NCI-H1694 (cell line): ENCODE data around the gene FGL2.
"Not testable (repeated sequence)": the region's sequence is repeated elsewhere in the genome, so short reads cannot be mapped to it uniquely, and the experiment has no call there.

ENCODE experiments used
- DNase-seq: peaks from one replicate; lab custom pipeline; 2025; lab: John Stamatoyannopoulos, UW

FGL2 gene

DNA sequence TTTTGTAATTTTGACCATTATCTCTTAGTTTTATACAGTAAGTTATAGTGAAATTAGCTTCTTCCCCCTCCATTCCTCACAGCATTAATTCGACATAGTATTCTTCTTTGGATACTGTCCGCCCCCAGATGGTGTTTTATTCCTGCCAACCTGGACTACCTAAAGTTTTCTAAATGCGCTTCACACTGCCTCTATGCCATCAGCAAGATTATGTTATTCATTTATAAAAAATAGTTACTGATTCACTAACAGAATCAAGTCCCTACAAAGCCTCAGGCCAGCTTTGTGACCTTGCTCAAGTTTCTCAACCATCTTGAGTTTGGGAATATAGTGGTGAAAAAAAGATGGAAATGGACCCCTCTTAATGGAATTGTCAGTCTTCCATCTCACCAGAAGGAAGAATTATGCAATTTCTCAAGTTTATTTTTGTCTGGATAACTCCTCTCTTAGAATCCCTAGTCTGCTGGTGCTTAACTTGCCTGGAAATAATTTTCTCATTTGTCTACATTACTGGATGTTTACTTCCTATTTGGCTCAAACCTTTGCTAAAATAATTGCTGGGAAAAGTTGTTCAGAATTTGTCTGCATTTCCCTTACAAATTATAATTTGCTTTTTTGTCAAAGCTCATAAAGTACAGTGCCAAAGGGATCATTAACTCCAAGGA is 16.7 kb upstream of the FGL2 start:
- DNase-seq: no peak

DNA sequence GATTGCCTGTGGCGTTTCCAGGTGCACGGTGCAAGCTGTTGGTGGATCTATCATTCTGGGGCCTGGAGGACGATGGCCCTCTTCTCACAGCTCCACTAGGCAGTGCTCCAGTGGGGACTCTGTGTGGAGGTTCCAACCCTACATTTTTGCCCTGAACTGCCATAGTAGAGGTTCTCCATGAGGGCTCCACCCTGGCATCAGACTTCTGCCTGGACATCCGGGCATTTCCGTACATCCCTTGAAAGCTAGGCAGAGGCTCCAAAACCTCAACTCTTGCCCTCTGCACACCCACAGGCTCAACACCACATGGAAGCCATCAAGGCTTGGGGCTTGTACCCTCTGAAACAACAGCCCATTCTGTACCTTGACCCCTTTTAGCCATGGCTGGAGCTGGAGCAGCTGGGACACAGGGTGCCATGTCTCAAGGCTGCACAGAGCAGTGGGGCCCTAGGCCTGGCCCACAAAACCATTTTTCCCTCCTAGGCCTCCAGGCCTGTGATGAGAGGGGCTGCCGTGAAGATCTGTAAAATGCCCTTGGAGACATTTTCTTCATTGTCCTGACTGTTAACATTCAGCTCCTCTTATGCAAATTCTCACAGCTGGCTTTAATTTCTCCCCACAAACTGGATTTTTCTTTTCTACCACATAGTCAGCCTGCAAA is 10.0 kb upstream of the FGL2 start:
- DNase-seq: no peak

DNA sequence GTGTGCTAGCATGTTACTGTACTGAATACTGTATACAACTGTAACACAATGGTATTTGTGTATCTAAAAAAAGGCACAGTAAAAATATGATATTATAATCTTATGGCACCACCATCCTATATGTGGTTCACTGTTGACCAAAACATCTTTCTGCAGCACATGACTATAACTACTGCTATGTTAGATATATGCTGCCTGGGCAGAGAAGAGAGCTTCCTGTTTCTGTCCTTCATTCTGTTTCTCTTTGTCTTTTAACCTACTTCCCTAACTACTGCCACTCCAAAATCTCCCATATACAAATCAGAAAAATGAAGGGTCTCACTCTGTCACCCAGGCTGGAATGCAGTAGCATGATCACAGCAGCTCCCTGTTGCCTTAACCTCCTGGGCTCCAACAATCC is 8.8 kb upstream of the FGL2 start:
- no peak for DNase-seq

DNA sequence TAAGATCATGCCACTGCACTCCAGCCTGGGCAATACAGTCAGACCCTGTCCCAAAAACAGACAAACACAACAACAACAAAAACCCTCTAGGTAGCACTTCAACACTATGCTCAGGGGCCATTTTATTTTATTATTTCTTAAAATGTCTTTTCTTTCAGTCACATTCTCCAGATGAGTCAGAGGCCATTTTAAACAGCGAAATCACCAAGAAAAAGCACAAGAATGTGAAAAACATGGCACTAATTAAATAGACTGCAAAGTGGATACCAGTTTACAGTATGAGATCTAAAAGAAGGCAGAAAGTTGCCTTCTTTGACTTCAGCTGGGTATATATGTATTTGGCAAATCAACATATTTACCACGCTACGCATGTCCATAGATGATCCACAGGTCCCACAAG is 6.1 kb upstream of the FGL2 start:
- DNase-seq: no peak

- DNase-seq: no peak
Observed at GRCh38 chr7:77202481-77202976, 2.9 kb upstream of the FGL2 start.

DNA sequence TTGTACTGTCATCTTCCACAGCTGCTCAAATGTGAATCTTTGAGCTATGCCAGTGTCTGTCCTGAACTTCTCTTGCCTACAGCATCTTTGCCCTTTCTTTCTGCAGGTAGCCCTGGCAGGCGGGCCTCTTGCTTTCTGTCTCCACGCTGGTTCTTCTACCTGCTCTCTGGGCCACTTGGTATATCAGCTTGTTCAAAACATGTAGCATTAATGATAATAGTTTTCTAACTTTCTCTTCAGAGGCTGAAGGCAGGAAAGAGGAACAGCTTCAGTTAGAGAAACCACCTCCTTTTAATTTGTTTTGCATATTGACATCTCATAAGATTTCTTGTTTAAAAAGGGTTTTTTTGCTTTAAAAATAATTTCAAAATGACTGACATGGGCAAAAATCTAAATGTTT is 923 bp upstream of the FGL2 start:
- DNase-seq: no peak

- DNase-seq: no peak
Observed at GRCh38 chr7:77197141-77197540, 2.5 kb downstream of the FGL2 start.

- no peak for DNase-seq
Observed at GRCh38 chr7:77188731-77189437, 10.7 kb downstream of the FGL2 start.

- no peak for DNase-seq
Observed at GRCh38 chr7:77185866-77186265, 13.8 kb downstream of the FGL2 start.

GRCh38 chr7:77184990-77185389 is 14.6 kb downstream of the FGL2 start:
- DNase-seq: no peak

GRCh38 chr7:77184463-77184862 is 15.2 kb downstream of the FGL2 start:
- DNase-seq: no peak

GRCh38 chr7:77182261-77182660 is 17.4 kb downstream of the FGL2 start:
- DNase-seq: no peak

- DNase-seq: no peak
Observed at GRCh38 chr7:77181734-77182133, 17.9 kb downstream of the FGL2 start.

DNA sequence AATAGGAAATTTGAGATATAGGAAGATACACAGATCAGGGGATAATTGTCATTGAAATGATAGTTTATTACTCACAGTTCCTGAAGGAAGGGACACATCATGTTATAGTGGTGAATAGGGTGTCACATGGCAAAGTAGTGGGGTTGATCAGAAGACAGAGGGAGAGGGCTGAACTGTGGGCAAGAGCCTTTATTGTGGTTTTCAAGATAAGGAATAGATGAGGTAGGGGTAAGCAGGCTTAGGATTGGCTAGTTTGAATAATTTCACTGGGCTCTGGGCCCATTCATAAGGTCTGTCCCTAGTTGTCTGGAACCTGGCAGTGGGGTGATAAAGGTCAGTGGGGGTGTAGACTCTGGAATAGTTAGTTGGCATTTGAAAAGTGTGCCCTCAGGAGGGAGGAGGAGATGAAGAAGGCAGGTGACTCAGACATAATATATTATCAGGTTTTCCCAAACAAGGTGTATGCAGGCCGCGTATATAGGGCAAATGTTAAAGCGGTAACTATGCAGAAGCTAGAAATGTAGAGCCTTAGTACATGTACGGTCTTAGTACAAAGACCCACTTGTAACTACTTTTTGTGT is 18.5 kb downstream of the FGL2 start:
- no peak for DNase-seq

GRCh38 chr7:77178024-77178423 is 21.6 kb downstream of the FGL2 start:
- DNase-seq: not testable (repeated sequence)

DNA sequence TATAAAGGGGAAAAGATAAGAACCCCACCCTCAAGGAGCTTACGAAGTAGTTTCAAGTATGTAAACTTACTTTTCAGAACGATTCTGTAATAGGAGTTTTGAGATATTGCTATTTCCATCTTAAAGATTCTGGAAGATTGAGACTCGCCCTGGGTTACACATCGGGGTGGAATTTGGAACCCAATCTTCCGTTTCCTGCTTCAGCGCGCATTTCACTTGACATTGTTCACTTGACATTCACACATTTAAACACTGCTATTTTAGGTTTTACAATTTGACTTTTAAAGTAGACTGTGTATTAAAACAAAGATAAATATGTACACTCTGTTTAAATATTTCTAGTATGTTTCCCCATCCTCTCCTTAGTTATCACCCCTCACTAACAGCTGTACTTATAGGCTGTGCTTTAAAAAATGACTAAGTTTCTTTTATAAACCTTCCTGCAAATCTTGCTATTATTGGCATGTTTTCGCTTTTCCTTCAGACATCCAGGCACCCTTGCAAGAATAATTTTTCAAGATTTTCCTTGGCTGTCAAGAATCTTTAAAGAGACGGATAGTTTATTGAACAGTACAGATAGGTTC is 22.2 kb downstream of the FGL2 start:
- DNase-seq: not testable (repeated sequence)

- not testable (repeated sequence) for DNase-seq
Observed at GRCh38 chr7:77175274-77175800, 24.3 kb downstream of the FGL2 start.

- not testable (repeated sequence) for DNase-seq
Observed at GRCh38 chr7:77174418-77174817, 25.2 kb downstream of the FGL2 start.

GRCh38 chr7:77172437-77173172 is 27.0 kb downstream of the FGL2 start:
- DNase-seq: not testable (repeated sequence)

DNA sequence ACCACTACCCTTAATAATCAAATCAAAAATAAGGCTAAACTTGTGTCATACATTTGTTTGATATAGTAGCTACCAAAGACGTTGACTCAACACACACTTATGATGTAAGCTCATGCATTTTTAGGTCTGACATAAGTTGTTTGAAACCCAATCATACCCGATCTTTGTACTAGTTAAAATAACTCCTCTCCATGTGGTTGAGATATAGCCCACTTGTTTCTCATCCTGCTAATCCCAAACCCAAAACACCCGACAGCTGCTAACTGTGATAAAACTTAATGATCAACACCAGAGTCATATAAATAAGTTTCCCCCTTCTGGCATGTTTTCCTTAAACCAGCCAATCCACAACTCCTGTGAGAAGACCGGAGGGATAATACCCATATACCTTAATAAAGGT is 28.5 kb downstream of the FGL2 start:
- not testable (repeated sequence) for DNase-seq

- DNase-seq: no peak
Observed at GRCh38 chr7:77157446-77157845, 42.2 kb downstream of the FGL2 start.
